A673 (cell line): ENCODE data around the gene MMD.

Experiments used
- EZH2 ChIP-seq: fragments of 200-600 bp; sonication (generic); IDR thresholded peaks from 2 replicates; pipeline ENCODE4 v1.6.1; 2017; ENCODE audit warnings: borderline replicate concordance, low read depth, mild to moderate bottlenecking, mixed read lengths, antibody characterized with exemption, low read length; ENCODE audit not compliant: poor library complexity, severe bottlenecking
- TF ChIP-seq, protein P1 (sequence below): fragments of 300-800, 200-600 bp; sonication (generic); conservative IDR thresholded peaks from 2 replicates; pipeline ENCODE4 v1.5.1; 2017; ENCODE audit warnings: low read depth, mild to moderate bottlenecking, antibody characterized with exemption, low read length, moderate library complexity, mixed read lengths

DNA sequence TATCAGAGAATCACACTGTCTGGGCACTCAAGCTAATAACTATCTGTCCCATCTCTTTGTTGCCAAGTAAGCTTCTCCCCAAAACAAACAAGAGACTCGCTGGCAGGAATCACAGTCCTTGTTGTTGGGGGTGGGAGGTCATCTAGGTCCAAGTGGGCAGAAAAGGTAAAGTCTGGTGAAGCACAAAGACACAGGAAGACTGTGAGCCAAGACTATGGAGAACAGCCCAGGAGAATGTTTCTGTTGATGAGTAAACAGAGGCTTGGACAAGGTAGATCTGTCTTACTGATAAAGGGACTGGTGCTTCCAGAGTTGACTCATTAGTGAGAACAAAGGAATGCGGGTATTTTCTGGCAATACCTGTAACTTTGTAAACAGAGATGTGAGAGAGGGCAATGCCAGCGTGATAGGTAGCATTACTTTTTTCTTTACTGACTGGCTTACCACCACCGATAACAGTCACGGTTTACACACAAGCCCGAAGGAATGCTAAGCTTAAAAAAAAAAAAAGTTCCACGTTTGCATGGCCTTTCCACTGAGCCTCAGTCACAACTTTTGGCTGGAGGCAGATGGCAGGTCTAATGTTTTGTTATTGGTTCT, 11.5 kb upstream of the MMD start:
- no peak for TF ChIP-seq EZH2
- TF ChIP-seq, protein P1, sequence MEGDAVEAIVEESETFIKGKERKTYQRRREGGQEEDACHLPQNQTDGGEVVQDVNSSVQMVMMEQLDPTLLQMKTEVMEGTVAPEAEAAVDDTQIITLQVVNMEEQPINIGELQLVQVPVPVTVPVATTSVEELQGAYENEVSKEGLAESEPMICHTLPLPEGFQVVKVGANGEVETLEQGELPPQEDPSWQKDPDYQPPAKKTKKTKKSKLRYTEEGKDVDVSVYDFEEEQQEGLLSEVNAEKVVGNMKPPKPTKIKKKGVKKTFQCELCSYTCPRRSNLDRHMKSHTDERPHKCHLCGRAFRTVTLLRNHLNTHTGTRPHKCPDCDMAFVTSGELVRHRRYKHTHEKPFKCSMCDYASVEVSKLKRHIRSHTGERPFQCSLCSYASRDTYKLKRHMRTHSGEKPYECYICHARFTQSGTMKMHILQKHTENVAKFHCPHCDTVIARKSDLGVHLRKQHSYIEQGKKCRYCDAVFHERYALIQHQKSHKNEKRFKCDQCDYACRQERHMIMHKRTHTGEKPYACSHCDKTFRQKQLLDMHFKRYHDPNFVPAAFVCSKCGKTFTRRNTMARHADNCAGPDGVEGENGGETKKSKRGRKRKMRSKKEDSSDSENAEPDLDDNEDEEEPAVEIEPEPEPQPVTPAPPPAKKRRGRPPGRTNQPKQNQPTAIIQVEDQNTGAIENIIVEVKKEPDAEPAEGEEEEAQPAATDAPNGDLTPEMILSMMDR: no peak
